Measurements from ENCODE around the gene DDX52.

The DDX52 gene

GRCh38 chr17:37567137-37567536, 76.1 kb downstream of the DDX52 start:
- no peak overlapping the region for H3K4me2 ChIP-seq (ENCODE audit: low read length)
- no peaks in the 10 kb centered on the region for H3K9me2 ChIP-seq (ENCODE audit: low read depth, low read length)
- no peaks in the 10 kb centered on the region for H3K4me1 ChIP-seq (ENCODE audit: insufficient read depth, low read length, severe bottlenecking)
- no peak overlapping the region for H3K27ac ChIP-seq (ENCODE audit: low read depth, low read length, poor library complexity, severe bottlenecking)
- peaks cover 85% of the 10 kb centered on the region for H3K36me3 ChIP-seq (ENCODE audit: insufficient read depth, low read length)
- no peaks in the 10 kb centered on the region for H4K20me1 ChIP-seq (ENCODE audit: insufficient read depth, low read length)
- TF ChIP-seq CTCF (IDR thresholded peaks at IDR 0.05; ENCODE audit: low read length) (no peak), EZH2 (IDR thresholded peaks at IDR 0.05; ENCODE audit: borderline replicate concordance, low read length) (no peak)
- no peak overlapping the region for H3K9ac ChIP-seq (ENCODE audit: low read length)
- H3K79me2 ChIP-seq (ENCODE audit: insufficient read depth, low read length): no peaks in the 10 kb centered on the region
- H3K27me3 ChIP-seq (ENCODE audit: insufficient read depth, low read length): no peaks in the 10 kb centered on the region
- no peak overlapping the region for H3K4me3 ChIP-seq (ENCODE audit: low read depth, low read length, poor library complexity, severe bottlenecking)
- H3K9me3 ChIP-seq (ENCODE audit: low read length): no peaks in the 10 kb centered on the region
- H2AFZ ChIP-seq (ENCODE audit: low read length): no peak overlapping the region
- 0 out of 2 replicates have a peak, but pooled peaks cover 2% of the 10 kb centered on the region for H3F3A ChIP-seq (ENCODE audit: insufficient read depth, low read length)

GRCh38 chr17:37564252-37564651, 79.0 kb downstream of the DDX52 start:
- H3K9me2 ChIP-seq (ENCODE audit: low read depth, low read length): no peaks in the 10 kb centered on the region
- peaks cover 83% of the 10 kb centered on the region for H3K36me3 ChIP-seq (ENCODE audit: insufficient read depth, low read length)
- H3K79me2 ChIP-seq (ENCODE audit: insufficient read depth, low read length): no peaks in the 10 kb centered on the region

GRCh38 chr17:37562016-37562745, 81.1 kb downstream of the DDX52 start:
- peaks cover 83% of the 10 kb centered on the region for H3K36me3 ChIP-seq (ENCODE audit: insufficient read depth, low read length)
- H3K27me3 ChIP-seq (ENCODE audit: insufficient read depth, low read length): no peaks in the 10 kb centered on the region
- H3K9me2 ChIP-seq (ENCODE audit: low read depth, low read length): no peaks in the 10 kb centered on the region
- H3F3A ChIP-seq (ENCODE audit: insufficient read depth, low read length): 0 out of 2 replicates have a peak, but pooled peaks cover 2% of the 10 kb centered on the region
- no peaks in the 10 kb centered on the region for H4K20me1 ChIP-seq (ENCODE audit: insufficient read depth, low read length)
- H2AFZ ChIP-seq (ENCODE audit: low read length): no peak overlapping the region
- H3K9ac ChIP-seq (ENCODE audit: low read length): no peak overlapping the region
- H3K79me2 ChIP-seq (ENCODE audit: insufficient read depth, low read length): no peaks in the 10 kb centered on the region
- no peak for TF ChIP-seq EZH2 (IDR thresholded peaks at IDR 0.05; ENCODE audit: borderline replicate concordance, low read length)
- H3K4me2 ChIP-seq (ENCODE audit: low read length): no peak overlapping the region
- no peak overlapping the region for H3K27ac ChIP-seq (ENCODE audit: low read depth, low read length, poor library complexity, severe bottlenecking)
- no peak overlapping the region for H3K4me3 ChIP-seq (ENCODE audit: low read depth, low read length, poor library complexity, severe bottlenecking)
- no peaks in the 10 kb centered on the region for H3K4me1 ChIP-seq (ENCODE audit: insufficient read depth, low read length, severe bottlenecking)
- H3K9me3 ChIP-seq (ENCODE audit: low read length): no peaks in the 10 kb centered on the region

More at GRCh38 chr17:37564252-37564651, 79.0 kb downstream of the DDX52 start:
- no peak overlapping the region for H2AFZ ChIP-seq (ENCODE audit: low read length)
- no peak overlapping the region for H3K4me2 ChIP-seq (ENCODE audit: low read length)
- 0 out of 2 replicates have a peak, but pooled peaks cover 2% of the 10 kb centered on the region for H3F3A ChIP-seq (ENCODE audit: insufficient read depth, low read length)
- H3K9ac ChIP-seq (ENCODE audit: low read length): no peak overlapping the region
- no peaks in the 10 kb centered on the region for H3K9me3 ChIP-seq (ENCODE audit: low read length)
- TF ChIP-seq EZH2 (IDR thresholded peaks at IDR 0.05; ENCODE audit: borderline replicate concordance, low read length): no peak
- no peak for TF ChIP-seq CTCF (IDR thresholded peaks at IDR 0.05; ENCODE audit: low read length)
- no peaks in the 10 kb centered on the region for H4K20me1 ChIP-seq (ENCODE audit: insufficient read depth, low read length)
- no peak overlapping the region for H3K4me3 ChIP-seq (ENCODE audit: low read depth, low read length, poor library complexity, severe bottlenecking)
- no peak overlapping the region for H3K27ac ChIP-seq (ENCODE audit: low read depth, low read length, poor library complexity, severe bottlenecking)
- H3K4me1 ChIP-seq (ENCODE audit: insufficient read depth, low read length, severe bottlenecking): no peaks in the 10 kb centered on the region
- no peaks in the 10 kb centered on the region for H3K27me3 ChIP-seq (ENCODE audit: insufficient read depth, low read length)

Data from OCI-LY1 (cell line).